ENCODE results near the gene HDAC4. TPM values are rescaled to one million over a fixed set of nuclear protein-coding genes. Genes with fewer than 3 reads are reported as not detected.
A peak's percentile ranks its signal among the peaks of the same experiment; 100 is the strongest.

Gene HDAC4
- total RNA-seq, 2 experiments from 2014 or later: 22.6 to 24.5 TPM

DNA sequence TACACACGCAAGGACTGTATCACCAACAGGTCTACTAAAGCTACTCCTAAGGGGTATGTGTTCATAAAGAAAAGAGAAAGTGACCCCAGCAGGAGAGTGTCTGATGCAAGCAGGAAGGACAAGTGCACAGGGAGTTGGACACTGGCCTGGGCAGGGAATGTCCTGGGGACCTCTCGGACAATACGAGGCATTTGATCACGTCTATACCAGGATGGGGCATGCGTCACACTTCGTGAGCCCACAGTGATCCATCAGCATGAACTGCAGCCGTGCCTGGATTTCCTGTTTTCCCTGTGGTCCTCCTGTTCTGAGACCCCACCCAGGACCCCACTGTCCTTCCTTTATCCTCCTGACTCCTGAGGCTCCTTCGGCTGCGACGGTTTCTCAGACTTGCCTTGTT, 113.9 kb downstream of the HDAC4 start:
- intact Hi-C loops (cut with micrococcal nuclease): loop anchor here (5.0 kb wide), 1 partner anchor 35 kb away; no protein-coding TSS in a partner anchor
- Mint-ChIP-seq H3K4me1 (ENCODE audit: low read depth) (peaks cover 65% of the 10 kb centered on the region), H3K36me3 (ENCODE audit: low read depth) (no peaks in the 10 kb centered on the region), H3K9me3 (no peaks in the 10 kb centered on the region), H3K4me3 (no peak overlapping the region), H3K27me3 (peaks cover 1% of the 10 kb centered on the region), H3K27ac (no peak overlapping the region)
- no peak for ATAC-seq
- ChIA-PET CTCF (interaction anchor here (1.2 to 2.6 kb wide), 2 partner anchors 20 to 110 kb away, joined by 4 to 8 read pairs; no protein-coding TSS in a partner anchor), POLR2A (interaction anchor here (1.6 kb wide), 1 partner anchor 23 kb away, joined by 5 read pairs; no protein-coding TSS in a partner anchor)
- DNase-seq: no peak
- TF ChIP-seq, protein P1, sequence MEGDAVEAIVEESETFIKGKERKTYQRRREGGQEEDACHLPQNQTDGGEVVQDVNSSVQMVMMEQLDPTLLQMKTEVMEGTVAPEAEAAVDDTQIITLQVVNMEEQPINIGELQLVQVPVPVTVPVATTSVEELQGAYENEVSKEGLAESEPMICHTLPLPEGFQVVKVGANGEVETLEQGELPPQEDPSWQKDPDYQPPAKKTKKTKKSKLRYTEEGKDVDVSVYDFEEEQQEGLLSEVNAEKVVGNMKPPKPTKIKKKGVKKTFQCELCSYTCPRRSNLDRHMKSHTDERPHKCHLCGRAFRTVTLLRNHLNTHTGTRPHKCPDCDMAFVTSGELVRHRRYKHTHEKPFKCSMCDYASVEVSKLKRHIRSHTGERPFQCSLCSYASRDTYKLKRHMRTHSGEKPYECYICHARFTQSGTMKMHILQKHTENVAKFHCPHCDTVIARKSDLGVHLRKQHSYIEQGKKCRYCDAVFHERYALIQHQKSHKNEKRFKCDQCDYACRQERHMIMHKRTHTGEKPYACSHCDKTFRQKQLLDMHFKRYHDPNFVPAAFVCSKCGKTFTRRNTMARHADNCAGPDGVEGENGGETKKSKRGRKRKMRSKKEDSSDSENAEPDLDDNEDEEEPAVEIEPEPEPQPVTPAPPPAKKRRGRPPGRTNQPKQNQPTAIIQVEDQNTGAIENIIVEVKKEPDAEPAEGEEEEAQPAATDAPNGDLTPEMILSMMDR (IDR thresholded peaks at IDR 0.05): no peak

DNA sequence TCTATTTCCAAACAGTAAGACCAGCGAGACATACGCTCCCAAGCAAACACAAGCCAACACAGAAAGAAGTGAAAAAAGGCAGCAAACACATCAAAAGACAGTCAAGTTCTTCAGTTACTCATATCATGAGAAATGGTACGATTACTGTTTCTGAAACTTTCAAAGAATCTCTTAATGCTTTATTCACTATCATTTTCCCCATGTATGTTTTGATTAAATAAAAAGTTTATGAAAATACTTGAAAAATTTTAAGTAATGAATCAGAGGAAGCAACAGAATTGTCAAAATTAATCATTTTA, 114.9 kb downstream of the HDAC4 start:
- peaks cover 65% of the 10 kb centered on the region for H3K4me1 Mint-ChIP-seq (ENCODE audit: low read depth)

DNA sequence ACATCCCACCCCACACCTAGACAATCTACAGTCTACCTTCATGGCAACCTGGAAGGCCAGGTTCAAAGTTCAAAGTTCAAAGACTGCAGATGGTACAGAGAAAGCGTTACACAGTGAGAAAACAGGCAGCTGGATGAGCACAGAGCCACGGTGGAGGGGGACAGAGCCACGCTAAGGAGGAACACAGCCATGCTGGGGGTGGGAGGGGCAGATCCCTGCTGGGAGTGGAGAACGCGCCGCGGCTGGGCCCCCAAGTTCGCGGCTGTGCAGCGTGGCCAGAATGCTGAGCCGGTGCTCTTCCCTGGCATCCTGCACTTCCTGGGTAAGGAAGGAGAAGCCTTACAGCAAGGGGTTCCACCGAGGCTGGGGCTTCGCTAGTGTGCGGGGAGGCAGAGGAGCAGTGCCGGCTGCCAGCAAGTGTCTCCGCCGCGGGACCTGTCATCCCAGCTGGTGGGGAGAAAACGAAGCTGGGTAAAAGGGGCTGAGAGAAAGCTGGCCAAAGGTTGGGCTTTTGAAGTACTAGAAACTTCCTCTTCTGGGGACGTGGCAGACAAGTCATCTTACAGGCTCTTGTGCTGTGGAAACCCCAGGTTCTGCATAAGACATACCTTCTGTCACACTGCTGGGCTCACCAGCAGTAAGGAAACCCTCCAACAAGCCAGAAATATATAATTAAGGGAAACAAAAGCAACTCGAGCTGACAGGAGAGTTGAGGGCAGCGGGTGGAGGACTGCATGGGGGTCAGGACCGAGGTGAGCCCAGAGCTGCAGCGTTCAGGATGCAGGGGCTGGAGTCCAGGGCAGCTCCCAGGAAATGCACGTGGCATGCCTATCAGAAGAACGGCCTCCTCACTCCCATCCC, 115.5 kb downstream of the HDAC4 start:
- POLR2A ChIA-PET: interaction anchor here (0.7 to 2.6 kb wide), 6 partner anchors 10 to 26 kb away, joined by 3 to 11 read pairs (median 4); no protein-coding TSS in a partner anchor

More for the DNA sequence above, 114.9 kb downstream of the HDAC4 start:
- TF ChIP-seq, protein P1 (IDR thresholded peaks at IDR 0.05): no peak
- DNase-seq (no peak), ATAC-seq (peak; percentile 40)
- Mint-ChIP-seq H3K4me3 (peak overlapping the region; percentile 66), H3K27ac (peak overlapping the region; percentile 83), H3K27me3 (peaks cover 1% of the 10 kb centered on the region), H3K9me3 (no peaks in the 10 kb centered on the region), H3K36me3 (ENCODE audit: low read depth) (no peaks in the 10 kb centered on the region)
- intact Hi-C loops (cut with micrococcal nuclease): loop anchor here (5.0 kb wide), 1 partner anchor 36 kb away; no protein-coding TSS in a partner anchor
- CTCF ChIA-PET: interaction anchor here (1.2 to 2.6 kb wide), 2 partner anchors 19 to 83 kb away, joined by 3 to 8 read pairs; no protein-coding TSS in a partner anchor
- POLR2A ChIA-PET: interaction anchor here (0.7 to 2.6 kb wide), 6 partner anchors 10 to 26 kb away, joined by 3 to 11 read pairs (median 4); no protein-coding TSS in a partner anchor

DNA sequence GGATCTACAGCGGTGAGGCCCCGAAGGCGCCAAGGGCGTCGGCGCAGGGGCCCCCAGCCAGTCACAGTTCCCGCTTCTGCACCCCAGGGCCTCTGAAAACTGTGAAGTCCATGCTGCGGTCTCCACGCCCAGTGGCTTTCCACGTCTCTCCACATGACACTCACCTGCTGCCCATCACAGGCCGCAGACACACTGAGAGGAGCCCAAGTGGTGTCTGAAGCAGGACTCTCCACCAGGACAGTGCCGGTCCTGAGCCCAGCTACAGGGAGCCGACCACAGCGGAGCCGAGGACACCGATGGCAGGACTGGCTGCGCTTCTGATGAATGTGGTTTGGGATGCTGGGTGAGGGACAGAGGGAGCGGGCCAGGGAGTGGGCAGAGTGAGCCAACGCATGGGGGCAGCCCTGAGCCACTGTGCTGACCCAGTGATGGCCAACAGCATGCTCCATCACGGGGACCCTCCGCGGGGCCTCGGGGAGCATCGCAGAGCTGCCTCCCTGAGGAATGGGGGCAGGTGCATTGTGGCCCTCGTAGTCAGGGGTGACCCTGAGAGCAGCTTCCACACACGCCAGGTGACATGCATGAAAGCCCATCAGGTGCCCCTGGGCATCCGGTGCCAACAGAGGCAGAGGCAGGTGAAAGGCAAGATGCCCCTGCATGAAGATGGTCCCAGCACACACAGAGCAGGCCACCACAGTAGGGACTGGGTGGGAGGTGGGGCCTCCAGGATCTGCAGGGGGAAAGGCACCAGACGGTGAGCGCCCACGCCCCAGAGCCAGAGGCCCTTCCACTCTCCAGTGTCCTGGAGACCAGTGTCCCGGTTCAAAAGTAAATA, 116.6 kb downstream of the HDAC4 start:
- Mint-ChIP-seq H3K27ac (no peak overlapping the region), H3K27me3 (peaks cover 2% of the 10 kb centered on the region), H3K36me3 (ENCODE audit: low read depth) (no peaks in the 10 kb centered on the region), H3K4me1 (ENCODE audit: low read depth) (peaks cover 52% of the 10 kb centered on the region), H3K9me3 (no peaks in the 10 kb centered on the region), H3K4me3 (no peak overlapping the region)
- ChIA-PET POLR2A (interaction anchor here (2.6 kb wide), 1 partner anchor 11 kb away, joined by 11 read pairs; no protein-coding TSS in a partner anchor), CTCF (no interaction called here)
- intact Hi-C loops (cut with micrococcal nuclease): no loop called here
- ATAC-seq (no peak), DNase-seq (no peak)
- TF ChIP-seq, protein P1 (IDR thresholded peaks at IDR 0.05): no peak

More for the DNA sequence above, 115.5 kb downstream of the HDAC4 start:
- TF ChIP-seq, protein P1 (IDR thresholded peaks at IDR 0.05): no peak
- Mint-ChIP-seq H3K36me3 (ENCODE audit: low read depth) (no peaks in the 10 kb centered on the region), H3K4me3 (peak overlapping the region; percentile 66), H3K27ac (peak overlapping the region; percentile 83), H3K27me3 (peaks cover 1% of the 10 kb centered on the region), H3K4me1 (ENCODE audit: low read depth) (peaks cover 60% of the 10 kb centered on the region), H3K9me3 (no peaks in the 10 kb centered on the region)
- ATAC-seq (peak; percentile 61), DNase-seq (peak; percentile 67)
- intact Hi-C loops (cut with micrococcal nuclease): loop anchor here (5.0 kb wide), 1 partner anchor 37 kb away; no protein-coding TSS in a partner anchor
- CTCF ChIA-PET: interaction anchor here (1.2 to 2.6 kb wide), 2 partner anchors 18 to 84 kb away, joined by 3 to 8 read pairs; no protein-coding TSS in a partner anchor

Measured in activated CD8-positive, alpha-beta T cell treated with anti-CD3 and anti-CD28 coated beads for 36 hours (primary cell).